Right hindlimb (tissue), 1 donor: Measurements from ENCODE around the gene FAT2.

Experiments
- DNase-seq: peaks from one replicate; pipeline ENCODE4 v3.0.0-alpha.2; 2018

The FAT2 gene

DNA sequence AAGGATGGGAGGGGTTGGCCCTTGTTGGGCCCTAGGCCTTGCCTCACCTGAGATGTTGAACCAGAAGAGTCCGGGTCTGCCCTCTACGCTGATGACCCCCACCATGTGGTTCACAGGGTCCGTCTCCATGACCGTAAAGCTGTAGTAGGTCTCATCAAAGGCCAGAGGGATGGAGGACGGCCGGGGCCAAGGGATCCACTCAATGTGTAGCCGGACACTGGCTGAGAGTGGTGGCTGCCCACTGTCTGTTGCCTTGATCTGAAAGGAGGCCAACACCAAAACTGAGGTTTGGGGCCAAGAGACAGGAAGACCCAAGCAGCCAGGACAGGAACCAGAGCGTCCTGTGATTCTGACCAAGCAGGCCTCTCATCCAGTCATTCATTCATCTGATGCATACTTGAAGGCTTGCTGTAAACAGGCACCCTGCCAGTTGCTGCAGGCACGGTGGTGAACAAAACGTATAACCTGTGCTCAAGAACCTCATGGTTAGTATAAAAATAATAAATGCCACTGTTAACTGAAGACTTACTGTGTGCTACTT is 37.9 kb downstream of the FAT2 start:
- DNase-seq: no peak

DNA sequence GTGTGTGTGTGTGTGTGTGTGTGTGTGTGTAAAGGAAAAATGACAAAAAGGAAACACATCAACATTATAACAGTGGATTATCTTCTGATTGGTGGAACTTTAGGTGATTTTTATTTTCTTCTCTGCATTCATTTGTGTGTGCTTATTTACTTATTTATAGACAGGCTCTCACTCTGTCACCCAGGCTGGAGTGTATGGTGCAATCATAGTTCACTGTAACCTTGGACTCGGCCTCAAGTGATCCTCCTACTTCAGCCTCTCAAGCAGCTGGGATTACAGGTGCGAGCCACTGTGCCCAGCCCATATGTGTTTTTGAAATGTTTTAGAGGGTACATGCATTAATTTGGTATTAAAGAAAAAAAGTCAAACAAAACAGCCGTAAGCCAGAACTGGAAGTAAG is 39.1 kb downstream of the FAT2 start:
- no peak for DNase-seq

- no peak for DNase-seq
Observed at GRCh38 chr5:151550146-151550545, 41.0 kb downstream of the FAT2 start.

- no peak for DNase-seq
Observed at GRCh38 chr5:151549713-151550112, 41.4 kb downstream of the FAT2 start.

GRCh38 chr5:151547364-151547763 is 43.8 kb downstream of the FAT2 start:
- DNase-seq: no peak

DNA sequence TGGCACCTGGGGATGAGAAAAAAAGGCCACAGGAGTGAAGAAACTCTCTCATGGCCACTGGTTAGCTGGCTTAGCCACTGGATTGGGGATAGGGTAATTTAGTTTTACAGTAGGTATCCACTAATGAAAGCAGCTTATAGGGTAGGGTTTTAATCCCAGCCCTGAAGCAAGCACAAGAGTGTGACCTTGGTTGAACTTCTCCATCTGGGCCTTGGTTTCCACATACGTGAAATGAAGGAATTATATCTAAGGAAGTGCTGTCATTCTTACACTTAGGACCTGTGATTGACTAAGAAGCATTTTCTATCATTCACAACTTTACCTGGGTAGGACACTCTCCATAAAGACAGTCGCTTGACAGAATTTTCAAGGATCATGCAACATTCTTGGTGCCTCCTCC is 49.6 kb downstream of the FAT2 start:
- no peak for DNase-seq
